Non-pigmented ciliary epithelial cell (primary cell): Measurements from ENCODE around the gene ITPKA.
"Not testable (repeated sequence)": the region's sequence is repeated elsewhere in the genome, so short reads cannot be mapped to it uniquely, and the experiment has no call there.

ENCODE experiments used
- DNase-seq: peaks from one replicate; pipeline ENCODE4 v3.0.0-alpha.2; 2010; ENCODE audit warnings: low read depth

Gene ITPKA

DNA sequence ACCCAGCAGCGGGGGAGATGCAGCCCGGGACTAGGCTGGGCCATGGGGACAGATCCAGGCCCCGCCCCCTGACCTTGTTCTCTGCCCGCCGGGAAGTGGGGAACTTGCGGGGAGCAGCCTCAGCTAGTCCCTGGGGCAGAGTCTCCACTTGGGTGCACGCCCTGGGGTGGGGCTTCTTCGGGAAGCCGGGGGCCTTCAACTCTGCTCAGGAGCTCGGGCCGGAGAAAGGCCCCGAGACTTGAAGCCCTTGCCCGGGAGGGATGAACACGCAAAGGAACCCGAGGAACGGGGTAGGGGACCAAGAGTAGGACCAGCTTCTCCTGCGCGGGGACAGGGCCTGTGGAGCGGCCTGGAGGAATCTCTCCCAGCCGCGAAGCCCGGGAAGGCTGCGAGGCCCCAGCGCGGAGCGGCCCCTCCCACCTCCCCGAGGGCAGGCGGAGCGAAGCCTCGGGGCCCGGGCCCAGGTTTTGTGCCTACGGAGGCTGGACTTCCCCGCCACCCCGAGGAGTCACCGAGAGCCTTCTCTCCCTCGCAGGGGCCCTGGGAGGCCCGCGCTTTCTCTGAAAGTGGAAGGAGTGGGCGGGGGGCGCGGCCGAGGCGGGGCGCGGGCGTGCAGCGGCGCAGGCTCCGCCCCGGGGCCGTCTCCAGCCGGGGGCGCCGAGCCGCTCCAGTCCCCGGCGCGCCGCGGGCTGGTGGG lies at the start of gene ITPKA:
ITPKA (plus strand) TSS at position 670 of the 697 bp plus-strand sequence. CDS start 54 bp downstream, outside the sequence.
- DNase-seq, result no peak

DNA sequence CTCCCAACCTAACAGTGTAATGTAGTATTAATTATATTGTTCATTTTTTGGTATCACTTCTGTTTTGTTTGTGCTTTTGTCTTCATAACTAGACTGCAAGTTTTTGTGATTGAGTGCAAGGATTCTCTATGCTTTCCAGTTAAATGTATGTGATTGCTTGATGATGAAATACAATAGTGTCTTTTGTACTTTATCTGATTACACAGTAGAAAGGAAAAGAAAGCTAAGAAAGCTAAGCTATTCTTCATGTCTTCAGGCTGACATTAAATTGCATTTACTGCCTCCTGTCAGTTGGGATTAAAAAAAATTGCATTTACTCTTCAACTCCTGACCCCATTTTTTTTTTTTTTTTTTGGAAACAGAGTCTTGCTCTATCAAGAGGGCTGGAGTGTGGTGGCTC lies 48.3 kb upstream of the ITPKA start:
- no peak for DNase-seq

DNA sequence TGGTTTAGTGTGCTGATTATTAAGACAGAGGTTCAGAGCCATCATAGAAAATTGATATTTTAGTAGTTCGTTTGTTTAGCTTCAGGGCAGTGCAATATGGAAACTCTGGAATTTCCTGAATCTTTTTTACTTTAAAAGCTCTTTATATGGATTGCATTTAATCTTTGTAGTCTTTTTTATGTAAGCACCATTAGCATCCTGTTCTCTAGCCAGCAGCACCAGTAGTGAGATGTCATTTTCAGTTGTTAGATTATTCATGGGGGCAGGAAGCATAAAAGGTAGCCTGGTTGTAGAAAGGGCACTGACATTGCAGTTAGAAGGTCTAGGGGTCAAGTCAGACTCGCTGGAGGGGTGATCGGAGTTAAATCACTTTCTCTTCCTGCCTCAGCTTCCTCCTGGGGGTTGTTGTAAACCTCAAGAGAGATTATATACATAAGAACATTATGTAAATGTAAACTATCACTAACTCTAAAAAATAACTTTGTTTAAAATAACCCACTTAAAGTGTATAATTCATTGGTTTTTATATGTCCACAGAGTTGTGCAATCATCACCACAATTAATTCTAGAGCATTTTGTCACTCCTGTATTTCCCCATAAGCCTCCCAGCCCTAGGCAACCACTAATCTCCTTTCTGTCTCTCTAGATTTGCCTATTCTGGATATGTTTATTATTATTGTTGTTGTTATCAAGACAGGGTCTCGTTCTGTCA lies 31.4 kb upstream of the ITPKA start:
- no peak for DNase-seq

DNA sequence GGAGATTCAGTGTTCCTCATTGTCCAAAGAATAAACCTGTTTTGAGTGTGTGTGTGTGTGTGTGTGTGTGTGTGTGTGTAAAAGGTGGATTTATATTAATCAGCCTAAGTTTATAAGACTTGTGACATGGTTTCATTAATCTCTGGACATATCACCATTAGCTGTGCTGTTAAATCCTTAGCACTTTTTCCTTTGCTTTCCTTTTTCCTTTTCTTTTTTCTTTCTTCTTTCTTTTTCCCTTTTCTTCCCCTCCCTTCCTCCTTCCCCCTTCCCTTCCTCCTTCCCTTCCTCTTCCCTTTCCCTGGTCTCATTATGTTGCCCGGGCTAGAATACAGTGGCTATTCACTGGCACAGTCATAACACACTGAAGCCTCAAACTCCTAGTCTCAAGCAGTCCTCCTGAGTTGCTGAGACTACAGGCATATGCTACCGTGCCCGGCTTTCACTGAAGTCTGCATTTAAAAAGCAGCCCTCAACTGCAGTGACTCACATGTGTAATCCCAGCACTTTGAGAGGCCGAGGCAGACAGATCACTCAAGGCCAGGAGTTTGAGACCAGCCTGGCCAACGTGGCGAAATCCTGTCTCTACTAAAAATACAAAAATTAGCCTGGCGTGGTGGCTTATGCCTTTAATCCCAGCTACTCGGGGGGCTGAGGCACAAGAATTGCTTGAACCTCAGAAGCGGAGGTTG lies 28.6 kb upstream of the ITPKA start:
- DNase-seq, result no peak

GRCh38 chr15:41465822-41466421 lies 27.8 kb upstream of the ITPKA start:
- peak; percentile 30 for DNase-seq

- DNase-seq, result no peak
Observed at GRCh38 chr15:41466711-41467110, 27.0 kb upstream of the ITPKA start.

DNA sequence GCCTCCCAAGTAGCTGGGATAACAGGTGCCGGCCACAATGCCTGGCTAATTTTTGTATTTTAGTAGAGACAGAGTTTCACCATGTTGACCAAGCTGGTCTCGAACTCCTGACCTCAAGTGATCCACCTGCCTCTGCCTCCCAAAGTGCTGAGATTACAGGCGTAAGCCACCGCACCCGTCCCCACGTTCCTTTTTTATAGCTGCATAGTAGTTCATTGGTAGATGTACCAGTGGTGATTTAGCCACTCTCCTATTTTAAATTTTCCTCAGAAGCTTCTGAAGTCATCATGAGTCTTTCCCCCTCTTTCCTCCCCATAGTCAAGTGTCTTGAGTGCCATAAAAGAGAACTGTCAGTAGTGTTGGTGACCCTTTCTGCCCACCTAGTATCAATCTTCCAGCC lies 24.0 kb upstream of the ITPKA start:
- DNase-seq, result not testable (repeated sequence)

- DNase-seq, result no peak
Observed at GRCh38 chr15:41473418-41473817, 20.3 kb upstream of the ITPKA start.

- DNase-seq, result no peak
Observed at GRCh38 chr15:41474436-41474835, 19.2 kb upstream of the ITPKA start.

- DNase-seq, result no peak
Observed at GRCh38 chr15:41474941-41475340, 18.7 kb upstream of the ITPKA start.

DNA sequence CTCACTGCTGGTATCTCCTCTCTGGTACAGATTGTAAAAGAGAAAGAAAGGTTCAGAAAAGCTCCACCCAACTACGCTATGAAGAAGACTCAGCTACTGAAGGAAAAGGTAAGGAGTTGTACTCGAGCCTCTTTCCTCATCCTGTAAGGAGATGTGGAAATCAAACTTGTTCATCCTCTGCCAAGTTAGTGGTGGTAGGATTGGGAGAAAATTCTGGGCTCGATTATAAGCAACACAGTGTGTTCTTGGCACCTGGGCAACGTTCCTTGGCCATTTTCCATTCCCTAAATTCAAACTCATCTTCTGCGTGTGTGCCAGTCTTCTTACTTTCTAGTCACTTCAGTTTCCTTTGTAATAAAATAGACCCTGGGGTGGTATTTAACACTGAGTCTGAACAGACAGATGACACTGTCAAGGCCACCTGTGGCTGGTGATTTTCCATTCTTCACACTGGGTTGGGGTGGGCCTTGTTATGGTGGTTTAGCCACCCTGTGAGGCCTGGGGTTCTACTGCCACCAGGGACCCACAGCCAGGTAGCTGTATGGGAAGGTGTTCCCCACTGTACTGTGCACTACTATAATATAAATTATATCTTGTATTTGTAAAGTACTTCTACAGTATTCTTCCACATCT lies 17.1 kb upstream of the ITPKA start:
- no peak for DNase-seq

DNA sequence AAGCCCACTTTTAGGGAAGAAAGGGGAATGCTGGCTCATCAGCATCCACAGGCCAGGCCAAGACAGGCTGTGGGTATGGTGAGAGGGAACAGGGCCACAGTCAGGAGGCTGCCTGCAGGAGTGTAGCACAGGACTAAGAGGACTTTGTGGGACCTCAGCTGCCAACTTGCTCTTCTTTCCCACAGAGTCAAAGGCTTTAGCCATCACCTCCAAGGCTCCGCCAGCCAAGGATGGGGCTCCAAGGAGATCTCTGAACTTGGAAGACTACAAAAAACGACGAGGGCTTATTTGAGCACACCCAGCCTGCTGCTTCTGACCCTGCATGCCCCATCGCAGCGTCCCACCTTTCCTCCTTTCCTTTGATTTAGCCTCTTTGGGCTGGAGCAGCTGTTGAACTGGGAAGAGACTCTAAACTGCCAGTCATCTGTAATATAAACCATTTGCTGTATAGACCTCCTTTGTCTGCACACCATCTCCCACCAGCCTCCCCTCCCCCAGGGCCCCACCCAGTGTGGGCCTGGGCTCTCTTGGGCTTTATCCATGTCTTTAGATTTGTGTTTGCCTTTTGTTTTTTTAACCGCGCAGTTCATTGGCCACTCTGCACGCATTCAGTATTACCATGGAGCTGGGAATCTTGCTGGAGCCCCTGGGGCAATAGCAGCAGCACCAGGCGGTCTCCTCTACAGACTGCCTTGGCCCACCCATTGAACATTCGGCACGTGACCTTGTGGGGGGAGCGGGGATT lies 13.1 kb upstream of the ITPKA start:
- DNase-seq, result no peak

DNA sequence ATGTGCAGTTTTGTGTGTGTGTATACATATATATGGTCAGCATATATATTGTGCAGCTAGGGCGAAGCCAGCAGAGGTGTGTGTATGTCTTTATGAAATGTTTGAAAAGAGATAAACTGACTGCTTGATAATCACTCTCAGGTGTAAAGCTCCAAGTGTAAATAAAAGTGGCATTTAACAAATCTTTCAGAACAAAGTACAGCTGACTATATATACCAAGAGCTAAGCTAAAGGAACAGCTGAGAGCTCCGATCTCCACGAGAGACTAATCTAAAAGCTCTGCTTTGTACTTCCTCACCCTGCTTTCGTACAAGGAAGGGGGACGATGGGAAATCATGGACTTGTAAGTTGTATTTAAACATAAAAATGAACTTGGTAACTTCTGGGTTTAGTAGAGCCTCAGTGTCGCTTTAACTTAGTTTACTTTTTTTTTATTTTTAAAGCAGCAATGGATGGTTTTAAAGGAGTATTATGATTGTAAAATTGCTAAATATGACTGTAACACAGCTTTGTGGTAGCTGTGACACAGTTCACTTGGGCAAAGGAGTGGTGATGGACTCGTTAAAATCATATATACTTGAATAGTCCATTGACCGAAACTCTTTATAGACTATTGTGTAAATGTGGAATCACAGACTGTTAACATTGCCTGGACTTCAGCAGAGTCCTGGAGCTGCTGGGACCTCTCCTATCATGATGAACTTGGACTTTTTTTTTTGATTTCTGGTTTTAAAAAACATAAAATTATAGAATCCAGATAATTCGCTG lies 11.4 kb upstream of the ITPKA start:
- no peak for DNase-seq

DNA sequence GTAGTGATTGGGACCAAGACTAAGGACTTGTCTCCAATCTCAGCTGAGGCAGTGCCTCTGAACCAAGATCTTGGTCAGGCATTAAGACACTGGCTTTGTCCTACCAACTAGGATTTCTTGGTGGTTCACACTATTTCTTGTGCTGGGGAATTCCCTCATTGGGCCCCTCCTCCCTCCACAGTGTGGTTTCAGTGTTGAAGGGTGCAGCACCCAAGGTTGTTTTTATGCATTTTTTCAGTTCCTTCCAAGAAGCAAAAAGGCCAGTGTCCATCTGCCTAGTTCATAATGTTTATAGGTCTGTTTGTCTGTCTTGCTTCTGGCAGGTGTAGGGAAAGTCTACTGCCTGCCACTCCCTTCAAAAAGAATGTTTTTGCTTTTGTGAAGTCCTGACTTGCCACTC lies 10.6 kb upstream of the ITPKA start:
- DNase-seq, result no peak

DNA sequence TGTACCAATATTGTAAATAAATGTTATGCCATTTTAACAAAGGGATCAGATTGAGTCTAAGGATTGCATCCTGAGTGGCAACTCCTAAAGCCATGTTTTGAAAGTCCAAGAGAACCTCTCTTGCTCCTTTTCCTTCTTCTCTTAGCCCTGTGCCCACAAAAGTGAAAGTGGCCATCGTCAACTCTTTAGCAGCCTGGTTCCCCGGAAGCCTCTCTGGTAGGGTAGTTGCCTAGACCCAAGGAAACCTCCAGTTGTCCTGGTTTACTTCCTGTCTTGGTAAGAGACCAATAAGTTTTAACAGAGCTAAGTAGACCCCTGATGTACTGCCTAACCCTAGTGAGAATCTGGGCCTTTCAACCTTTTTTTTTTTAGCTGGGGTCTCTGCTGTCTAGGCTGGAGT lies 10.2 kb upstream of the ITPKA start:
- DNase-seq, result no peak

- DNase-seq, result no peak
Observed at GRCh38 chr15:41484937-41485625, 8.6 kb upstream of the ITPKA start.

GRCh38 chr15:41486286-41486685 lies 7.4 kb upstream of the ITPKA start:
- DNase-seq, result no peak

DNA sequence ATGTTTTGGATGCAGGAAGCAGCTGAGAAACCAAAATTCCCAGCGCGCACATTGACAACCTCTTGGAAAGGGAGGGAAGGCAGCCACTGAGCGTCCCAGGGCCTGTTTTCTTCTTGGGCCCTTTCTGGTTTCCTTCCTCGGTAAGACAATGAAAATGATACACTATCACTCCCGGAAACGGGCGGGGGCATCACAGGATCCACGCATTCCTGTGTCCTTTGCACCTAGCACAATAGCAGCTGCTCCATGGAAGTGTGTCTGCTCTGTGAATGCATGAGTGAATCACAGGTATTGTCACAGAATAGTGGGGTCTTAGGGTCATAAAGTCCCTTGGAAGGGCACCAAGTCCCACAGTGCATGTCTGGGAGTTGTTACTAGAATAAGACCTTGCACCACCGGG lies 6.3 kb upstream of the ITPKA start:
- DNase-seq, result no peak

DNA sequence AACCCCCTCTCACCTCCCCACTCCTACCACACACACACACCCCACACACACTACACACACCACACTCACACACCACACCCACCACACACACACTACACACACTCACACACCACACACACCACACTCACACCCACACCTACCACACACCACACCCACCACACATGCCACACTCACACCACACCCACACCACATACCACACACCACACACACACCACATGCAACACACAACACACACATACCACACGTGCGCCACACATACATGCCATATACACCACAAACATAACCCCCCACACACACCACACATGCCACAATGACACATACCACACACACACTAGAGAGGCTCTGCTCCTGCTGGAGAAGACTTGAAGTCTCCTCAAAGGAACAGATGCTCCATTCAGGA lies 5.9 kb upstream of the ITPKA start:
- DNase-seq, result no peak

DNA sequence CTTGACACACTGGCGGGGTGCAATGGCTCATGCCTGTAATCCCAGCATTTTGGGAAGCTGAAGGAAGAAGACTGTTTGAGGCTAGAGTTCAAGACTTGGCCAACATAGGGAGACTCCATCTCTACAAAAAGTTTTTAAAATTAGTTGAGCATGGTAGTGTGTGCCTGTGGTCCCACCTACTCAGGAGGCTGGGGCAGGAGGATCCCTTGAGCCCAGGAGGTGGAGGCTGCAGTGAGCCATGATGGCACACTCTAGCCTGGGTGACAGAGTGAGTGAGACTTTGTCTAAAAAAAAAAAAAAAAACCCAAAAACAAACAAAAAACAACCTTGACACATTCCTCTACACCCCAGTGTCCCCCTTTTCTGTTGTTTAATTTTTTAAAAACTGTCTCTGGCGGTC lies 4.0 kb upstream of the ITPKA start:
- no peak for DNase-seq
